Neuronal stem cell (in vitro differentiated cells): ENCODE data around the gene MITF.

ENCODE experiments used
- DNase-seq: peaks from one replicate; pipeline ENCODE4 v3.0.0-alpha.2; 2013; ENCODE audit warnings: low spot score
- H2AFZ ChIP-seq: one replicate; pipeline ENCODE4 v1.6.1; 2013; ENCODE audit warnings: mild to moderate bottlenecking, low read length, inconsistent platforms
- H2AK5ac ChIP-seq: 2 replicates; pipeline ENCODE4 v1.6.1; 2013; ENCODE audit warnings: low read depth, mild to moderate bottlenecking, inconsistent platforms, low read length, moderate library complexity, mixed read lengths
- H2BK120ac ChIP-seq: 2 replicates; pipeline ENCODE4 v1.6.1; 2013; ENCODE audit warnings: low read depth, mild to moderate bottlenecking, inconsistent platforms, low read length, moderate library complexity, mixed read lengths
- H2BK12ac ChIP-seq: one replicate; pipeline ENCODE4 v1.6.1; 2013; ENCODE audit warnings: low read length, inconsistent platforms
- H2BK15ac ChIP-seq: 2 replicates; pipeline ENCODE4 v1.6.1; 2013; ENCODE audit warnings: mild to moderate bottlenecking, low read length, inconsistent platforms, mixed read lengths
- H2BK5ac ChIP-seq: one replicate; pipeline ENCODE4 v1.6.1; 2013; ENCODE audit warnings: inconsistent platforms, mild to moderate bottlenecking, low read length, moderate library complexity
- H3K14ac ChIP-seq: one replicate; pipeline ENCODE4 v1.6.1; 2013; ENCODE audit warnings: low read length, inconsistent platforms
- H3K18ac ChIP-seq: 2 replicates; pipeline ENCODE4 v1.6.1; 2013; ENCODE audit warnings: low read length, inconsistent platforms
- H3K23ac ChIP-seq: 2 replicates; pipeline ENCODE4 v1.6.1; 2013; ENCODE audit warnings: low read depth, mild to moderate bottlenecking, mixed read lengths, low read length, inconsistent platforms; ENCODE audit not compliant: poor library complexity
- H3K27ac ChIP-seq: replicated peaks from 3 replicates; pipeline ENCODE4 v1.5.1; 2013; ENCODE audit warnings: low read length, inconsistent platforms
- H3K27me3 ChIP-seq, 3 experiments: 2 replicates each; pipeline ENCODE4 v1.6.1; 2013; ENCODE audit warnings: low read length in 3 of 3, mild to moderate bottlenecking in 2 of 3, inconsistent platforms in 1 of 3, low read depth in 1 of 3, mixed read lengths in 1 of 3, moderate library complexity in 1 of 3; ENCODE audit not compliant: control insufficient read depth in 3 of 3, insufficient read depth in 3 of 3
- H3K36me3 ChIP-seq, 2 donors: replicated peaks in 1 of 2; 2 replicates each; pipeline ENCODE4 v1.6.1; 2013; ENCODE audit warnings: low read length in 2 of 2; ENCODE audit not compliant: control insufficient read depth in 2 of 2, insufficient read depth in 2 of 2
- H3K4ac ChIP-seq: 2 replicates; pipeline ENCODE4 v1.6.1; 2013; ENCODE audit warnings: inconsistent platforms, mild to moderate bottlenecking, low read length, moderate library complexity
- H3K4me1 ChIP-seq, 2 donors: 1 replicate in 1 of 2; 2 replicates in 1 of 2; pipeline ENCODE4 v1.6.1; 2013; ENCODE audit warnings: low read length in 2 of 2, low read depth in 1 of 2; ENCODE audit not compliant: control insufficient read depth in 2 of 2, insufficient read depth in 1 of 2
- H3K4me2 ChIP-seq: one replicate; pipeline ENCODE4 v1.6.1; 2013; ENCODE audit warnings: mild to moderate bottlenecking, low read length, inconsistent platforms; ENCODE audit not compliant: insufficient read depth, poor library complexity, severe bottlenecking
- H3K4me3 ChIP-seq, 2 donors: 2 replicates each; pipeline ENCODE4 v1.5.1; 2013; ENCODE audit warnings: low read length in 2 of 2, mild to moderate bottlenecking in 2 of 2, inconsistent platforms in 1 of 2, moderate library complexity in 1 of 2
- H3K79me1 ChIP-seq: one replicate; pipeline ENCODE4 v1.6.1; 2013; ENCODE audit warnings: low read depth, mild to moderate bottlenecking, inconsistent platforms, low read length, moderate library complexity
- H3K9ac ChIP-seq: one replicate; pipeline ENCODE4 v1.6.1; 2013; ENCODE audit warnings: mild to moderate bottlenecking, low read depth, low read length, inconsistent platforms; ENCODE audit not compliant: poor library complexity
- H3K9me3 ChIP-seq, 2 donors: replicated peaks in 1 of 2; 2 replicates each; pipeline versions ENCODE3 to v1.6.1; 2013; ENCODE audit warnings: low read length in 2 of 2, mild to moderate bottlenecking in 2 of 2, inconsistent platforms in 1 of 2, low read depth in 1 of 2, mixed read lengths in 1 of 2, moderate library complexity in 1 of 2; ENCODE audit not compliant: control insufficient read depth in 2 of 2, insufficient read depth in 1 of 2
- H4K8ac ChIP-seq: one replicate; pipeline ENCODE4 v1.6.1; 2013; ENCODE audit warnings: low read depth, mild to moderate bottlenecking, inconsistent platforms, low read length, moderate library complexity
- H4K91ac ChIP-seq: one replicate; pipeline ENCODE4 v1.6.1; 2013; ENCODE audit warnings: low read length, low read depth, mild to moderate bottlenecking, inconsistent platforms; ENCODE audit not compliant: poor library complexity
- WGBS, 2 donors: extraction: QIAGEN DNeasy Blood & Tissue Kit; methylation state at CpG; one replicate each; pipeline ENCODE4 v1.1.7; 2013; ENCODE audit warnings: missing lambda C conversion rate in 2 of 2, mixed read lengths in 1 of 2; ENCODE audit not compliant: insufficient read length in 2 of 2, insufficient replicate concordance in 1 of 2; ENCODE audit errors: extremely low coverage in 2 of 2; 5-methylcytosine and 5-hydroxymethylcytosine counted together

Gene MITF

DNA sequence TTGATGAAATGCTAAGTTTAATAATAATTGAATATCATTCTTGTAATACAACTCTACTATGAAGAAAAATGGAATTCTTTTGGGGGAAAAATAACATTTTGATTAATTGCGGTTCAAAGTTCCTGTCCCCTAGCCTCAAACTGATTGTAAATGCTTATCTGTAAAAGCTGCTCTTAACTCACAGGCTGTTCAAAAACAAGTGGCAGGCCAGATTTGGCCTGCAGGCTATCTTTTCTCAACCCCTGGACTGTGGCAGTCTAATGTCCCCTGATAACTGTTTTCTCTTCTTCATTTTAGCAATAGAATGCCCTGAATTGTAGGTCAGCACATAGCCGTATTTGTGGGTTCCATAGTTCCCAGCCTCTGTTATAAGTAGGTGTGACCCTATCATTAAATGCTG is 236.8 kb downstream of the MITF start:
- no CpG with 5 or more reads among the region's 2 CpGs for WGBS, 2 donors
- no peak for DNase-seq
- H2BK5ac ChIP-seq, result no peak overlapping the region
- no peak overlapping the region for H3K14ac ChIP-seq
- H3K4ac ChIP-seq, result no peak overlapping the region
- no peak overlapping the region for H3K23ac ChIP-seq
- H3K4me3 ChIP-seq, result no peak overlapping the region
- H3K9ac ChIP-seq, result no peak overlapping the region
- no peaks in the 10 kb centered on the region for H3K9me3 ChIP-seq
- no peaks in the 10 kb centered on the region for H3K36me3 ChIP-seq
- no peak overlapping the region for H2BK120ac ChIP-seq
- no peak overlapping the region for H2AFZ ChIP-seq
- no peaks in the 10 kb centered on the region for H3K4me1 ChIP-seq
- no peak overlapping the region for H3K18ac ChIP-seq
- no peak overlapping the region for H3K27ac ChIP-seq
- H2BK12ac ChIP-seq, result no peak overlapping the region
- no peak overlapping the region for H3K4me2 ChIP-seq
- no peak overlapping the region for H2BK15ac ChIP-seq
- H4K91ac ChIP-seq, result no peak overlapping the region
- no peak overlapping the region for H4K8ac ChIP-seq
- no peaks in the 10 kb centered on the region for H3K79me1 ChIP-seq
- no peaks in the 10 kb centered on the region for H3K27me3 ChIP-seq
- no peak overlapping the region for H2AK5ac ChIP-seq

DNA sequence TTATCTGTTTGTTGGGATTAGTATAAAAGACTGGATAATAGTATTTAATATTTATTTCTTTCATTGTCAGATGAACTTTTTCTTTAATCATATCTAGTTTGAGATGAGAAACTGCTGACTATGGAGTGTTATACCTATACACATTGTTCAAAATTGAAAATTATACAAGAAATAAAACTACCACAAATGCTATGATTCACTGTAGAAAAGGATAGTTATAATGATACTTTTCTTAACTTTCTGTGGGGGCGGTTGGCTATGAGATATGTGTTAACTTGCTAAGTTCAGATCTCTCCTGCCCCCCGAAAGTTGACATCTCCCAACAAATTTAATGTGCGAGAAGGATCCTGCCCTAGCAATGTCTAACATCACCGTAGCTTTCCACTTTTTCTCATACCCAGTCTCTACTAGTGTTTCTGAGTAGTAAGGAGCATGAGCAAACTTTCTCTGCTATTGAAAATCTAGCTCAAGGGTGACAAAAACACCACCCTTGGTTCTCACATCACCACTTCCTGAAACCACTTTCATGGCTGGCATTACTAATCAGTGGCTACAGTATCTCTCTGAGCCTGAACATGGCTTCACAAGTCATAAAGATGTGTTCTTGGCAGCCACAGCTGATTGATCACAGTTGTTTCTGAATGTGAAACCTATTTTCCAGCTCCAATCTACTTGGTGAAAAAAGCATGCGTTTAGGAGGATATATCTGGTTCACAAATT is 244.4 kb downstream of the MITF start:
- Histone ChIP-seq H3K9me3 (no peaks in the 10 kb centered on the region), H2AK5ac (no peak overlapping the region), H3K14ac (no peak overlapping the region), H2BK120ac (no peak overlapping the region), H3K23ac (no peak overlapping the region), H3K4me1 (peaks cover 0 to 2% of the 10 kb centered on the region in 2 donors), H4K91ac (no peak overlapping the region), H3K18ac (no peak overlapping the region), H2BK15ac (no peak overlapping the region), H3K27me3 (no peaks in the 10 kb centered on the region), H2AFZ (no peak overlapping the region), H2BK5ac (no peak overlapping the region), H3K9ac (no peak overlapping the region), H2BK12ac (no peak overlapping the region), H4K8ac (no peak overlapping the region), H3K79me1 (no peaks in the 10 kb centered on the region), H3K4ac (no peak overlapping the region), H3K4me3 (no peak overlapping the region), H3K27ac (no peak overlapping the region), H3K36me3 (no peaks in the 10 kb centered on the region), H3K4me2 (no peak overlapping the region)
- DNase-seq, result no peak
- no CpG with 5 or more reads among the region's 5 CpGs for WGBS, 2 donors

DNA sequence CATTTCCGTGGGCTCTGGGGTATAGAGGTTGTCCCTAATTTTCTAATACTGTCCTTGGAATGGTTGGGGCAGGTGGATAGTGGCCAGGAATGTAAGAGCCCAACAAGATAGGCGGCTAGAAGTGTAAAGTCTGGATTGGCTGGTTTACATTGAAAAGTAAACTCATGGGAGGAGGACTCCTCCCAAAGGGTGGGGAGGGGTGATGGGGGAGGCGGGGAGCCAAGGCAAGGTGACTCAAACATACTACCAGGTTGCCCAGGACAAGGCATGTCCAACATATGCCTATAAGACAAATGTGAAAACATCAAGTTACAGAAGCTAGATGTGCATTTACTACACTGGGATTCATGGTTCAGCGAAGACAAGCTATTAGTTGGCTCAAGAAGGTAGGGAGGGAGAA is 246.0 kb downstream of the MITF start:
- Histone ChIP-seq H2BK120ac (no peak overlapping the region), H3K27me3 (no peaks in the 10 kb centered on the region), H3K9me3 (no peaks in the 10 kb centered on the region), H3K79me1 (no peaks in the 10 kb centered on the region), H3K14ac (no peak overlapping the region), H3K4me3 (no peak overlapping the region), H3K18ac (no peak overlapping the region), H3K27ac (no peak overlapping the region), H2AK5ac (no peak overlapping the region), H3K9ac (no peak overlapping the region), H2BK12ac (no peak overlapping the region), H3K36me3 (no peaks in the 10 kb centered on the region), H2AFZ (no peak overlapping the region), H3K23ac (no peak overlapping the region), H2BK15ac (no peak overlapping the region), H3K4ac (no peak overlapping the region), H2BK5ac (no peak overlapping the region), H4K91ac (no peak overlapping the region), H4K8ac (no peak overlapping the region), H3K4me2 (no peak overlapping the region), H3K4me1 (peaks cover 0 to 2% of the 10 kb centered on the region in 2 donors)
- DNase-seq, result no peak
- no CpG with 5 or more reads among the region's 4 CpGs for WGBS, 2 donors

DNA sequence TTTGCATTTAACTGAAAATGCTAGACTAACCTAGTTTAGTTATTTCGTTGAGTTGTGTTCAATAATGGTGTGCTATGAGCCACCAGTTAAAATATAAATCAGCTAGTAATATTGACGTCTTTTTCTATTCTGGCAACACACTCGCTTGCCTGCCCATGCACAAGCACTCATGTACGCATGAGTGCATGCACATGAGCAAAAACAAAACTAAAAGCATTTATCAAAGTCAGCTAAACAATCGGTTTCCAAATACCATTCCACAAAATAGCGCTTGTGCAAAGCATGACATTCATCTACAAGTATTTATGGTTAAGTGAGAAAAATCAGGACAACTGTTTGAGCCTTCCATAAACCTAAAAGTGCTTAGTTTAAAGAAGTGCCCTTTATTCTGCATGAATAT is 247.2 kb downstream of the MITF start:
- peaks cover 0 to 2% of the 10 kb centered on the region in 2 donors for H3K4me1 ChIP-seq
- H2AFZ ChIP-seq, result no peak overlapping the region
- no peak overlapping the region for H3K4me3 ChIP-seq
- no peak overlapping the region for H2BK15ac ChIP-seq
- H4K91ac ChIP-seq, result no peak overlapping the region
- no peak overlapping the region for H3K27ac ChIP-seq
- no peak overlapping the region for H3K18ac ChIP-seq
- no peak overlapping the region for H4K8ac ChIP-seq
- H3K4ac ChIP-seq, result no peak overlapping the region
- no peak overlapping the region for H2BK5ac ChIP-seq
- no peak overlapping the region for H3K4me2 ChIP-seq
- H3K36me3 ChIP-seq, result no peaks in the 10 kb centered on the region
- H3K9ac ChIP-seq, result no peak overlapping the region
- no peak overlapping the region for H3K14ac ChIP-seq
- no peak for DNase-seq
- H3K79me1 ChIP-seq, result no peaks in the 10 kb centered on the region
- H3K9me3 ChIP-seq, result no peaks in the 10 kb centered on the region
- WGBS, 2 donors, result no CpG with 5 or more reads among the region's 6 CpGs
- H3K27me3 ChIP-seq, result no peaks in the 10 kb centered on the region
- no peak overlapping the region for H2BK12ac ChIP-seq
- no peak overlapping the region for H2BK120ac ChIP-seq
- no peak overlapping the region for H3K23ac ChIP-seq
- no peak overlapping the region for H2AK5ac ChIP-seq
